Measurements from ENCODE around the gene AK9.

- TF ChIP-seq, protein P1, sequence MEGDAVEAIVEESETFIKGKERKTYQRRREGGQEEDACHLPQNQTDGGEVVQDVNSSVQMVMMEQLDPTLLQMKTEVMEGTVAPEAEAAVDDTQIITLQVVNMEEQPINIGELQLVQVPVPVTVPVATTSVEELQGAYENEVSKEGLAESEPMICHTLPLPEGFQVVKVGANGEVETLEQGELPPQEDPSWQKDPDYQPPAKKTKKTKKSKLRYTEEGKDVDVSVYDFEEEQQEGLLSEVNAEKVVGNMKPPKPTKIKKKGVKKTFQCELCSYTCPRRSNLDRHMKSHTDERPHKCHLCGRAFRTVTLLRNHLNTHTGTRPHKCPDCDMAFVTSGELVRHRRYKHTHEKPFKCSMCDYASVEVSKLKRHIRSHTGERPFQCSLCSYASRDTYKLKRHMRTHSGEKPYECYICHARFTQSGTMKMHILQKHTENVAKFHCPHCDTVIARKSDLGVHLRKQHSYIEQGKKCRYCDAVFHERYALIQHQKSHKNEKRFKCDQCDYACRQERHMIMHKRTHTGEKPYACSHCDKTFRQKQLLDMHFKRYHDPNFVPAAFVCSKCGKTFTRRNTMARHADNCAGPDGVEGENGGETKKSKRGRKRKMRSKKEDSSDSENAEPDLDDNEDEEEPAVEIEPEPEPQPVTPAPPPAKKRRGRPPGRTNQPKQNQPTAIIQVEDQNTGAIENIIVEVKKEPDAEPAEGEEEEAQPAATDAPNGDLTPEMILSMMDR (IDR thresholded peaks at IDR 0.05; ENCODE audit: low read length) = no peak
- no peak for TF ChIP-seq EZH2 (IDR thresholded peaks at IDR 0.05; ENCODE audit: borderline replicate concordance, low read length)
These were observed 62.6 kb downstream of the AK9 start for GRCh38 chr6:109628158-109629000.
